Endometrial microvascular endothelial cells (primary cell): ENCODE results near the gene KCNV2. TPM values are rescaled to one million over a fixed set of nuclear protein-coding genes. Genes with fewer than 3 reads are reported as not detected.

Source experiments
- total RNA-seq: library from RNA; depleted of rRNA; stranded (reverse); fragments of >200 nt; gene quantifications from one replicate; pipeline ENCODE4 v1.2.3, GENCODE V29; 2015; ENCODE audit errors: inconsistent ontology term

KCNV2 gene
- total RNA-seq, 1 donor from 2014 or later: not detected

Other genes starting within 250 kb of the KCNV2 start
- 1.3 TPM for gene VLDLR, start 95.7 kb upstream of the KCNV2 start, total RNA-seq
- gene PUM3, start 126.6 kb downstream of the KCNV2 start, total RNA-seq: 33.9 TPM